Measurements from ENCODE around the gene PADI3. TPM values are rescaled to one million over a fixed set of nuclear protein-coding genes. Genes with fewer than 3 reads are reported as not detected.
"Not testable (repeated sequence)": the region's sequence is repeated elsewhere in the genome, so short reads cannot be mapped to it uniquely, and the experiment has no call there.

Gene PADI3
- total RNA-seq, 1 experiment from 2014 or later = 1.2 TPM

- DNase-seq = no peak
- H3K27me3 ChIP-seq (ENCODE audit: control insufficient read depth, insufficient read depth, low read length) = no peaks in the 10 kb centered on the region; the same call in 1 of the 2 replicates
- no peak overlapping the region for H3K4me3 ChIP-seq (ENCODE audit: insufficient read depth, low read depth, low read length)
- no peaks in the 10 kb centered on the region for H3K36me3 ChIP-seq (replicated peaks; ENCODE audit: control insufficient read depth, insufficient read depth, low read length)
Observed at GRCh38 chr1:17227358-17227915, 21.5 kb upstream of the PADI3 start.

- no peak for DNase-seq
- Histone ChIP-seq H3K4me3 (ENCODE audit: insufficient read depth, low read depth, low read length) (no peak overlapping the region), H3K27me3 (ENCODE audit: control insufficient read depth, insufficient read depth, low read length) (no peaks in the 10 kb centered on the region; the same call in 1 of the 2 replicates), H3K36me3 (replicated peaks; ENCODE audit: control insufficient read depth, insufficient read depth, low read length) (no peaks in the 10 kb centered on the region)
Observed at GRCh38 chr1:17228619-17229018, 20.3 kb upstream of the PADI3 start.

- DNase-seq = no peak
- H3K27me3 ChIP-seq (ENCODE audit: control insufficient read depth, insufficient read depth, low read length) = no peaks in the 10 kb centered on the region; the same call in 1 of the 2 replicates
- H3K36me3 ChIP-seq (replicated peaks; ENCODE audit: control insufficient read depth, insufficient read depth, low read length) = no peaks in the 10 kb centered on the region
- H3K4me3 ChIP-seq (ENCODE audit: insufficient read depth, low read depth, low read length) = no peak overlapping the region
Observed at GRCh38 chr1:17229379-17229778, 19.5 kb upstream of the PADI3 start.

GRCh38 chr1:17230106-17230505 is 18.8 kb upstream of the PADI3 start:
- no peaks in the 10 kb centered on the region for H3K36me3 ChIP-seq (replicated peaks; ENCODE audit: control insufficient read depth, insufficient read depth, low read length)
- no peak for DNase-seq
- H3K4me3 ChIP-seq (ENCODE audit: insufficient read depth, low read depth, low read length) = no peak overlapping the region
- H3K27me3 ChIP-seq (ENCODE audit: control insufficient read depth, insufficient read depth, low read length) = no peaks in the 10 kb centered on the region; the same call in 1 of the 2 replicates

GRCh38 chr1:17230671-17231310 is 18.1 kb upstream of the PADI3 start:
- no peaks in the 10 kb centered on the region for H3K27me3 ChIP-seq (ENCODE audit: control insufficient read depth, insufficient read depth, low read length)
- DNase-seq = no peak
- H3K36me3 ChIP-seq (replicated peaks; ENCODE audit: control insufficient read depth, insufficient read depth, low read length) = no peaks in the 10 kb centered on the region
- H3K4me3 ChIP-seq (ENCODE audit: insufficient read depth, low read depth, low read length) = no peak overlapping the region

GRCh38 chr1:17232759-17233661 is 15.9 kb upstream of the PADI3 start:
- H3K36me3 ChIP-seq (replicated peaks; ENCODE audit: control insufficient read depth, insufficient read depth, low read length) = no peaks in the 10 kb centered on the region
- DNase-seq = no peak
- no peak overlapping the region for H3K4me3 ChIP-seq (ENCODE audit: insufficient read depth, low read depth, low read length)
- H3K27me3 ChIP-seq (ENCODE audit: control insufficient read depth, insufficient read depth, low read length) = no peaks in the 10 kb centered on the region

GRCh38 chr1:17233675-17234320 is 15.1 kb upstream of the PADI3 start:
- no peaks in the 10 kb centered on the region for H3K36me3 ChIP-seq (replicated peaks; ENCODE audit: control insufficient read depth, insufficient read depth, low read length)
- no peak for DNase-seq
- no peak overlapping the region for H3K4me3 ChIP-seq (ENCODE audit: insufficient read depth, low read depth, low read length)
- no peaks in the 10 kb centered on the region for H3K27me3 ChIP-seq (ENCODE audit: control insufficient read depth, insufficient read depth, low read length)

GRCh38 chr1:17234405-17234804 is 14.5 kb upstream of the PADI3 start:
- Histone ChIP-seq H3K4me3 (ENCODE audit: insufficient read depth, low read depth, low read length) (no peak overlapping the region), H3K27me3 (ENCODE audit: control insufficient read depth, insufficient read depth, low read length) (no peaks in the 10 kb centered on the region), H3K36me3 (replicated peaks; ENCODE audit: control insufficient read depth, insufficient read depth, low read length) (no peaks in the 10 kb centered on the region)
- DNase-seq = no peak

GRCh38 chr1:17235135-17235885 is 13.6 kb upstream of the PADI3 start:
- no peak for DNase-seq

GRCh38 chr1:17236779-17237560 is 11.9 kb upstream of the PADI3 start:
- peak; percentile 96 for DNase-seq
- H3K36me3 ChIP-seq (replicated peaks; ENCODE audit: control insufficient read depth, insufficient read depth, low read length) = no peaks in the 10 kb centered on the region
- no peak overlapping the region for H3K4me3 ChIP-seq (ENCODE audit: insufficient read depth, low read depth, low read length)
- H3K27me3 ChIP-seq (ENCODE audit: control insufficient read depth, insufficient read depth, low read length) = peaks cover 4% of the 10 kb centered on the region

More at GRCh38 chr1:17235135-17235885, 13.6 kb upstream of the PADI3 start:
- Histone ChIP-seq H3K36me3 (replicated peaks; ENCODE audit: control insufficient read depth, insufficient read depth, low read length) (no peaks in the 10 kb centered on the region), H3K27me3 (ENCODE audit: control insufficient read depth, insufficient read depth, low read length) (no peaks in the 10 kb centered on the region; the same call in 1 of the 2 replicates), H3K4me3 (ENCODE audit: insufficient read depth, low read depth, low read length) (no peak overlapping the region)

GRCh38 chr1:17237561-17237903 is 11.4 kb upstream of the PADI3 start:
- H3K36me3 ChIP-seq (replicated peaks; ENCODE audit: control insufficient read depth, insufficient read depth, low read length) = no peaks in the 10 kb centered on the region
- no peak for DNase-seq
- H3K27me3 ChIP-seq (ENCODE audit: control insufficient read depth, insufficient read depth, low read length) = peaks cover 4% of the 10 kb centered on the region
- H3K4me3 ChIP-seq (ENCODE audit: insufficient read depth, low read depth, low read length) = no peak overlapping the region

- peak; percentile 94 for DNase-seq
Observed at GRCh38 chr1:17239420-17239819, 9.5 kb upstream of the PADI3 start.

GRCh38 chr1:17241011-17241779 is 7.7 kb upstream of the PADI3 start:
- not testable (repeated sequence) for H3K36me3 ChIP-seq (replicated peaks; ENCODE audit: control insufficient read depth, insufficient read depth, low read length); H3K27me3 ChIP-seq (ENCODE audit: control insufficient read depth, insufficient read depth, low read length); DNase-seq
- peak overlapping the region; percentile 12; the same call in 1 of the 2 replicates for H3K4me3 ChIP-seq (ENCODE audit: insufficient read depth, low read depth, low read length)

More at GRCh38 chr1:17239420-17239819, 9.5 kb upstream of the PADI3 start:
- H3K36me3 ChIP-seq (replicated peaks; ENCODE audit: control insufficient read depth, insufficient read depth, low read length) = no peaks in the 10 kb centered on the region
- H3K27me3 ChIP-seq (ENCODE audit: control insufficient read depth, insufficient read depth, low read length) = peaks cover 4% of the 10 kb centered on the region
- no peak overlapping the region for H3K4me3 ChIP-seq (ENCODE audit: insufficient read depth, low read depth, low read length)
